Brain (organoid and tissue), 1 donor: ENCODE results near the gene GUCA2B. TPM values are rescaled to one million over a fixed set of nuclear protein-coding genes. Genes with fewer than 3 reads are reported as not detected.

Source experiments
- polyA plus RNA-seq: library from polyadenylated mRNA; stranded (reverse); fragments of 350-450 nt; fragmentation: Illumina TruSeq; extraction: RNeasy Lipid Tissue Mini Kit (QIAGEN cat#74804); gene quantifications from one replicate; pipeline ENCODE4 v1.2.3, GENCODE V29; 2015; ENCODE audit warnings: low read depth, low replicate concordance; ENCODE audit not compliant: insufficient read depth

GUCA2B gene
- polyA plus RNA-seq, 1 donor from 2014 or later = not detected

Other genes with a start within 250 kb of the GUCA2B start
- 5.4 TPM for gene HIVEP3, start 234.5 kb upstream of the GUCA2B start, polyA plus RNA-seq
- gene GUCA2A, start 11.3 kb downstream of the GUCA2B start, polyA plus RNA-seq = not detected
- gene FOXJ3, start 181.8 kb downstream of the GUCA2B start, polyA plus RNA-seq = 44.2 TPM
- 29.9 TPM for gene RIMKLA, start 227.4 kb downstream of the GUCA2B start, polyA plus RNA-seq